GM23248 (cell line): Measurements from ENCODE around the gene PLPPR4.

Experiments
- EZH2 ChIP-seq: fragments of 200-600 bp; sonication (generic); IDR thresholded peaks from 2 replicates; pipeline ENCODE4 v1.6.1; 2018; ENCODE audit warnings: antibody characterized with exemption, mild to moderate bottlenecking; ENCODE audit not compliant: insufficient read depth, poor library complexity, severe bottlenecking
- EZH2phosphoT487 ChIP-seq: fragments of 200-600 bp; sonication (generic); IDR thresholded peaks from 2 replicates; pipeline ENCODE4 v1.6.1; 2018; ENCODE audit warnings: antibody characterized with exemption, moderate library complexity, mild to moderate bottlenecking, low read depth; ENCODE audit not compliant: insufficient read depth

GRCh38 chr1:99228153-99228552, 36.1 kb upstream of the PLPPR4 start:
- TF ChIP-seq EZH2 (no peak), EZH2phosphoT487 (no peak)
